DMS 273 (cell line): ENCODE results near the gene SLC31A1.
"Not testable (repeated sequence)": the region's sequence is repeated elsewhere in the genome, so short reads cannot be mapped to it uniquely, and the experiment has no call there.

Source experiments
- DNase-seq: peaks from one replicate; lab custom pipeline; 2025; ENCODE audit not compliant: unreplicated experiment; lab: John Stamatoyannopoulos, UW

The SLC31A1 gene

DNA sequence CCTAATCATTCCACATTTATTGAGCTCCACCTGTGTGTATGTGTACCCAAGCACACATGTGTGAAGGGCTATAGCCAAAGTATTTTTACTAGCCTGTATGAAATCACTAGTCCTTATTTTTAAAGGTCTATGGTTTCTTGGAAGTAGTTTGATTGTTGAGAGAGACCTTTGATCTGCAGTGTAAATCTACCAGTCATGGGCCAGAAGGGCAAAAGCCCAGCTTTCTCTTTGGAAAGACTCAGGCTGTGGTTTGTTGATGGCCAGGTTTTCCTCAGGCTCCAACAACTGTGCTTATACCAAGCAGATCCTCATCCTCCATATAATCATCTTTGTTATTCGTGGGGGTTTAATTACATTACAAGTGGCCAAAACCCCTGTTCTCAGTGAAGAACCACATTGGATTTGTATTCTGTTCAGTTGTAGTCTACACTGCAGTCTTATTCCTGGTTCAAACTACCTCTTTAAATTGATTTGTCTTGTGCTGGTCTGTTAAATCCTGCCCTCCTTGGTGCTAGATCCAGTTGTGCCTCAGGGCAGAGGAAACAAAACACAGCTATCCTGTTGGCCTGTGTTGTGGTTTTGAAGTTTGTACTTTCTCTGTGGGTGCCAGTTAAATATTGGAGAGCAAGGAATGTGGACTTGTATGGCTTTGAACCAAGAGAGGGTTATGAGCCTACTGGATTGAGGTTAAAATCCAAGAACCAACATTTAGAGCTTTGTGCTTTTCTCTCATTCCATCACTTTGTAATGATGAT lies 40.8 kb downstream of the SLC31A1 start:
- no peak for DNase-seq

DNA sequence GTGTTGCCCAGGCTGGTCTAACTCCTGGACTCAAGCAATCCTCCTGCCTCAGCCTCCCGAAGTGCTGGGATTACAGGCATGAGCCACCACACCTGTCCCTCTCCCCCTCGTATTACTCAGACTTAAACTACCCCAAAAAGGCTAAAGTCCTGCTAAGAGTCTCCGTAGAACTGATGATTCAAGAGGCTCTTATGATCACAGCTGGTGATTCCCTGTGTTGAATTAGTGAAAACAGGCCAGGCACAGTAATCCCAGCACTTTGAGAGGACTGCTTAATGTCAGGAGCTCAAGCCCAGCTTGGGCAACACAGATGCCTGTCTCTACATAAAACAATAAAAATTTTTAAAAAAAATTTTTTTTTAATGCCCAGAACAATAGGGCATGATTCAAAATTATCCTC lies 44.8 kb downstream of the SLC31A1 start:
- no peak for DNase-seq

DNA sequence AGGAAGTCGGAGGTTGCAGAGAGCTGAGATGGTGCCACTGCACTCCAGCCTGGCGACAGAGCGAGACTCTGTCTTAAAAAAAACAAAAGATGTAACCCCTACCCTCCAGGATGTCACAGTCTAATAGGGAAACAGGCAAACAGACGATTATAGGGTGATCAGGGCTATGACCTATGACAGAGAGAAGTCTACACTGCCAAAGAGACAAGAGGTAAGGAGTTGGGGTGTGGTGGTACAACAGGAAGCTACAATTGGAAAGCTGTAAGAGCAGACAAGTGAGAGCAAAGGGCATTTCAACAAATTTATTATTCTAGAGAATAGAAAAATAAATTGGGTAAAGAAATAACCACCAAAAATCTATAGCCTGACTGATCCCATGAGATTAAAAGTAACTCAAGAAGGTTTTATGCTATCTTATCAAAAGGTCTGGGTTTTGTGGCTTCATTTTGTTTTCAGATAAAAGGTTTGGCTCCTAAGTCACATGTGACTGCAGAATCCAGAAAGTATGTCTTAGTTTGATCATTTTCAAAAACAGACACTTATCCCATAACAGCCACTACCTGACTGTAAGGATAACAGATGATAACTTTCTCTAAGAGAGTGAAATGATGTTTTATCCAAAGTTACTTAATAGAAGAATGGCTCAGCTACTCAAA lies 46.7 kb downstream of the SLC31A1 start:
- no peak for DNase-seq

DNA sequence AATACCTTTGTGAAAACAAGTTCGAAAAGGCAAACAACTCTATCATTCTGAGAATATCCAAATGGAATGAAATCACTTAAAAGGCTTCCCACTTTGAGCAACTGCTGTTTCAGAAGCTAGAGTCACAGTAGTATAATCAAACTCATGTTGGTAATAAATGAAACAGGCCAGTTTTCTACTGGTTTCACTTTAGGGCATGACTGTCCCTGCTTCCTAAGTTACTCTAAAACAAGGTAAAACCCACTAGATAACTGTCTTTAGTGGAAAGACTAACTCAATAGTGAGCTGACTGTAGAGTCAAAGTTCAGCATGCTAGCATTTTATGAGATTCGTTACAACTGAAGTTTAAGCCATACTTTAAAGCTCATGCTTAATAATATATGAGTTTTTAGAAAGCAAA lies 48.0 kb downstream of the SLC31A1 start:
- DNase-seq, result no peak

DNA sequence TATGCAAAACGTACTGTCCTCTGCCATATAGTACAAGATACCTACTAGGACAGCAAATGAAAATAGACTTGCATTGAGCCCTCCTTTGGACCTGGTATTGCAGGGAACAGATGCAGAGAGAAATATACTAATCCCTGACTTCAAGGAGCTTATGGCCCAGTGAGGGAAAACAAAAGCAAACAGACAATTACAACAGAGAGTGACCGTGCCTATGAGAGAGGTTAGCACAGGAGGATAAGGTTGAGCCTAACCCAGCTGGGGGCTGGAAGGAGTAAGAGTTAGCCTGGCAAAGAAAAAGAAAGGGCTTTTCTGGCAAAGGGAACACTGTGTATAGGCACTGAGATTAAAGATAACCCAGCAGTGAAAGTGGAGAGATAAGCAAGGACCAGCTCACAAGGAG lies 48.5 kb downstream of the SLC31A1 start:
- DNase-seq, result no peak

DNA sequence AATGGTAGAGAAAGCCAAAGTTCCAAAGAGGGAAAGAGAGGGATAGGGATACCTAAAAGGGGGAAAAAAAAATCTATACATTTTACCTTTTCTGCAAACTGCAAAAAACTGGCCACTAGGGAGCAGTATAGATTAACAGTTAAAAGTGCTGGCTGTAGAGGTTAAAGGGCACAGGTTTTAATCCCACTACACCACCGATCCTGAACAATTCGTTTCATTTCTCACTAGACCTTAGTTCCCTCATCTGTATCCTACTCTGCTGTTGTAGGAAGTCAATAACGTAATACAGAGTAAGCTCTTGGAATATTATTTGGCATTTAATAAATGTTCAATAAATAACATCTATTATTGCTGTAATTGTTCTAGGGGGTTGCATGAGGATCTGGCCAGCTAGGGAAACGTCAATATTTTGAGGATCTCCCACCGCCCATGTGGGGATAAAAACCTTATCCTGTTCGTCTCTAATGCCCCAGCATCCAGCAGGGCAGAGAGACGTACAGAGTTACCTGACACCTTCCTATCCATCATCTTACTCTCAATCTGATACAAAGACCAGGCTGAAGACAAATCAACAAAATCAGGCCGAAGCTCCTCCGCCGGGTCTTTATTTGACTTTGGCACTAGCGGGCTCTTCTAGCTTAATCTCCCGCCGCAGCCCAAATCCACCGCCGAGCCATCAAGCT lies 53.3 kb downstream of the SLC31A1 start:
- peak; percentile 81 for DNase-seq

DNA sequence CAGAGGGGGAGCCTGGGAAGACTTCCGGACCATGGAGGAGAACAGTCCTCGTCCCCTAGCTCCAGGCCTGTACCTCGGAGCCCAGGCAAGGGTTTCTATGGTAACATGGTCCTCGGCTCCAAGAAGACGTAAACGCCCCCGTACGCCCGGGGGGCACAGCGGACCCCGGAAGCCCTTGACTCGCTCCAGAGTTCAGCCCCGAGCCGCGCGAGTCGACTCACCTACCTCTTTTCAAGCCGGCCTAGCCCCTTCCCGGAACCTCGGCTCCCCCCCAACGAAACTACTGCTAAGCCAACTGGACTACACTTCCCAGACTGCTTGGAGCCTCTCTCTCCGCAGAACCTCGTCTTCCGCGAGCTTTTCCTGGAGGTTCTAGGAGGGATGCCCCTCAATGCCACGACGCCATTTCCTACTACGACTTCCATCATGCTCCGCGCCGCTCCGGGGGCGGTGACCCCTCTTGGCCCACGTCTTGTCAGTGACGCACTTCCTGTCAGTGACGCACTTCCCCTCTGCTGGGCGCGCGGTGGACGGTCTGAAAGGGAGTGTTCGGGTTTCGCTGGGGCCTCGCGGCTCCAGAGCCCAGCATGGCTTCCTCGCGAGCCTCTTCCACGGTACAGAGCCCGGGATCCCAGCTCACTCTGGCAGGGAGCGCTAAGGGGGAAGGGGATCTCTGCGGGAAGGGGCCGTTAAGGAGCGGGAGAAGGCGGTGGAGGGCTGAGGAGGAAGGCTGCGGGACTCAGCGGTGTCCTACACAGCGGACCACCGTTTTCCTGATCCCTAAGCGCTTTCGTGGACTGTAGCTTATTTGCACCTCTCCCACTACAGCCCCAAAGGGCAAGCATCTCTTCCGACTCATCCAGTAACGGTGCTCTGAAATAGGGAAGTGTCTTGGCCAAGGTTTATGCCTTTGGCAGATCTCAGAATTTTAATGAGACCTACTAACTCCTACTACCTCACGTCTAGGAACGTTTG lies 54.1 kb downstream of the SLC31A1 start, which contains the start of the genes CDC26 and PRPF4:
TSS of gene CDC26 (minus strand) at position 416 of the 975 bp plus-strand sequence. CDS start 3,065 bp downstream, outside the sequence.
TSS of gene PRPF4 (plus strand) at position 502 of the 975 bp plus-strand sequence. CDS start at position 588, 86 bp downstream.
- DNase-seq, result peak; percentile 99

DNA sequence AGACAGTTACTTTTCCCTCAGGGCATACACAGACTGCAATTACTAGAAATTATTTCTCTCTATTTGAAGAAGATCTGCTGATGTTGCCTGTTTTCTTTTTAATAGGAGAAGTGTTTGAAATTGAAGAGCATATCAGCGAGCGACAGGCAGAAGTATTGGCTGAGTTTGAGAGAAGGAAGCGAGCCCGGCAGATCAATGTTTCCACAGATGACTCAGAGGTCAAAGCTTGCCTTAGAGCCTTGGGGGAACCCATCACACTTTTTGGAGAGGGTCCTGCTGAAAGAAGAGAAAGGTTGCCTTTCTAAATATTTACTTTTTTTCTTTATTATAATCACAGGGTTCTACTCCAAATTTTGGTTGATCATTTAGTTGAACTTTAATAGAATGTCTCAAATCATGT lies 57.5 kb downstream of the SLC31A1 start:
- DNase-seq, result no peak

DNA sequence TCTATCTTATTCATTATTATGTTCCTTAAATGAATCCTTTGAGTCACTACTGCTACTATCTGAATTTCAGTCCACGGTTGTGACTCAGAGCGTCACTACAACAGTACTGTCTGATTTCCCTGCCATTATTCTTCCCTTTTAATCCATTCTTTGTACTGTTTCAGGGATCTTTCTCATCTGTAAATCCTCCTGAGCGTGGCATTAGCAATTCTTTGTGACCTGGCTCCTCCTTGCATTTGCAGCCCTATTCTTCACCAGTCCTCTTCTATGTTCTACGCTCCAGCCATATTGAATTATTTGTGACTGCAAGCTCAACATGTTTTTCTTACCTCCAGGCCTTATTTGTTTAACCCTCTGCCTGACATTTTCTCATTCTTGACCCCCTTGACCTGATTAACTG lies 60.0 kb downstream of the SLC31A1 start:
- no peak for DNase-seq

DNA sequence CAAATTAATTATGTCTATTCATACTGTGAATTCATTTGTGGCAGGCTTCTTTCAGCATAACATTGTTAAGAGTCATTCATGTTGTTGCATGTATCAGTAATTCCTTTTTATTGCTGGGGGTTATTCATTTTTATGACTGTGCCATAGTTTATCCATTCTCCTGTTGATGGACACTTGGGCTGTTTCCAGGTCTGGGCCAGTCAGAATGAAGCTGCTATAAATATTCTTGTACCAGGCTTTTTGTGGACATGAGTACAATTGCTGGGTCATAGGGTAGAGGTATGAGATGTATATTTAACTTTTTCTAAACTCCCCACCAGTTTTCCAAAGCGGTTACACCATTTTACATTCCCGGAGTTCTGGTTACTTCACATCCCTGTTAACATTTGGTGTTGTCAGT lies 67.7 kb downstream of the SLC31A1 start:
- no peak for DNase-seq

DNA sequence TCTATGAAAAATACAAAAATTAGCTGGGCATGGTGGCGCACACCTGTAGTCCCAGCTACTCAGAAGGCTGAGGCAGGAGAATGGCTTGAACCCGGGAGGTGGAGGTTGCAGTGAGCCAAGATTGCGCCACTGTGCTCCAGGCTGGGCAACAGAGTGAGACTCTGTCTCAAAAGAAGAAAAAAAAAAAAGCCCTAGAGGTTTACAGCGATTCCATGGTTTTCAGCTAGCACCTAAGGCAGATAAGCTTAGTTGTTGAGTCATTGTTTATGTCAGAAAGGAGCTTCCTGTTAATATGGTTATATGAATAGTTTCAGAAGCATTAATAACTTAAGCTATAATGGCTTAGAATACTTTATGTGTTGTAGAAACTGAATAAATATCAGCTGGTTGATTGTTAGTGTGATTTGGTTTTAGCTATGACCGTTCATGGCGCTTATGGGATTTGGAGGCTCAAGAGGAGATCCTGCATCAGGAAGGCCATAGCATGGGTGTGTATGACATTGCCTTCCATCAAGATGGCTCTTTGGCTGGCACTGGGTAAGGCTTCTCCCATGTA lies 68.8 kb downstream of the SLC31A1 start:
- no peak for DNase-seq

DNA sequence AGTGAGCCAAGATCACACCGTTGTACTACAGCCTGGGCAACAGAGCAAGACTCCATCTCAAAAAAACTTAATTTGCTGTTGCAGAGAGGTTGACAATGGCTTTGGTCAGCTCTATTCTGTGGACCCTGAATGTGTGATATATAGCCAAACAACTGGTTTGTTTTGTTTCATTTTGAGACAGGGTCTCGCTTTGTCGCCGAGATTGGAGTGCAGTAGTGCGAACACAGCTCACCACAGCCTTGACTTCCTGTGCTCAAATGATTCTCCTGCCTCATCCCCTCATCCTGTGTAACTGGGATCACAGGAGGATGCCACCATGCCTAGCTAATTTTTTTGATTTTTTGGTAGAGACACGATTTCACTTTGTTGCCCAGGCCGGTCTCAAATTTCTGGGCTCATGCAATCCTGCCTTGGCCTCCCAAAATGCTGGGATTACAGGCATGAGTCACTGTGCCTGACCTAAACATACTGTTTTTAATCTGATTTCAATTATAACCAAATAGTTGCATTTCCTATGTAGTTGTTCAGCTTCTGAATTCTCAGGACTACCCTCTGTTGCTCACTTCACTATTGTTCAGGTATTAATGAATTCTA lies 72.0 kb downstream of the SLC31A1 start:
- DNase-seq, result no peak

DNA sequence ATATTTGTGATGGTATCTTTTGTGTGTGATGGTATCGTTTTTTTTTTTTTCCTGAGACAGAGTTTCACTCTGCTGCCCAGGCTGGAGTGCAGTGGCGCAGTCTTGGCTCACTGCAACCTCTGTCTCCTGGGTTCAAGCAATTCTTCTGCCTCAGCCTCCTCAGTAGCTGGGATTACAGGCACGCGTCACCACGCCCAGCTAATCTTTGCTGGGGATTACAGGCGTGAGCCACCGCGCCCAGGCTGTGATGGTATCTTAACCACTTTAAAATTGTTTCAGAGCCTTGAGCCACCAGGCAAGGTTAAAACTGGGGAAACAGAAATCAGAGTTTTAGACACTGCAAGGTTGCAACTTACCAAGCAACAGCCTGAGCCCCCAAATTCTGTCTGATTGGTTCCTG lies 74.9 kb downstream of the SLC31A1 start:
- DNase-seq, result not testable (repeated sequence)

DNA sequence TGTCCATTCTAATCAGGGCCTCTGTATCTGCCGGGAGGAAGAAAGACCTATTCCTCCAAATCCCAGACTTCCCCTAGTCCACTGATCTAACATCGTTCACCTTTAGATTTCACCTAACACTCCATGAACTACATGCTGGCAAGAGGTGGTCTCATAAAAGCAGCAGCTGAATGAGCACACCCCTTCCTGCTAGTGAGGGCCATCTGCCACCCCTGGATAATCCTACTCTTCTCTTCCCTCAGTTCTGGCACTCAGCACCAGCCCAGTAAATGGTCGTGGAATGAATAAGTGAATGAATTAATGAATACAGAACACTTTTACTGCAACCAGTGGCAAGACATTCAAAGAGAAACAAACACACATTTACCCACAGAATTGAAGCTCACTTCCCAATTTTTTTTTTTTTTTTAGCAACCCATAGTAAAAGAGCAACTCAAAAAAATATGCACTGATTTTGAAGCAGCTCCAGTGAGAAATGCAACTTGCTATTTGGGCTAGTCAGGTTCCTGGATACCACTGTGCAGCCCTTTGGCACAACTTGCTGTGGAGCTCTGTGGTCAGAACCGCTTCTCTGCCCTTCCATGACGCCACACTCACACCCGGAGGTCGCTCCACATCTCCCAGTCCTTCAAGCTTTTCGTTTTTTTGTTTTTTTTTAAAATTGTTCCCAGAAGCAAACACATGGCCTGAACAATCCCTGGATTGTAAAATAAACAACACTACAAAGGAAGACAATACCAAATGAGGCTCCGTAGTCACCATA lies 75.6 kb downstream of the SLC31A1 start:
- peak; percentile 62 for DNase-seq

DNA sequence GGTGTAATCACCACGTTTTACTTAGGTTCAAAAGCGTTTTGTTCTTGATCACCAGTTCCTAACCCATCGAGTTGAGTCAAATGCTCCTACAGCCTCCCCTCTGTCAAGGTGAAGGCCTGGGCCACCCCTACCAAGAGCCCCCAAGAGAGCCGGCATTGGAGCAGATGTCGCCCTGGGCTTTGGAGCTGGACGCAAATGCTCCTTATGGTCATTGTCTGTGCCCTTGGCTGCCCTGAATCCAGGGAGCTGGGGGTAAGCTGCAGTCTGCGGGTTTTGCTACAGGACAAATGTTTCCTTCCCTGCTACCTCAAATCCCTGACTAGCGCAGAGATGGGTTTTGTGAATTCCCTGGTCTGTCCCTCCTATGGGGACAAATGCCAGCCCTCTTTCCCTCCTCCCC lies 77.0 kb downstream of the SLC31A1 start:
- DNase-seq, result no peak

DNA sequence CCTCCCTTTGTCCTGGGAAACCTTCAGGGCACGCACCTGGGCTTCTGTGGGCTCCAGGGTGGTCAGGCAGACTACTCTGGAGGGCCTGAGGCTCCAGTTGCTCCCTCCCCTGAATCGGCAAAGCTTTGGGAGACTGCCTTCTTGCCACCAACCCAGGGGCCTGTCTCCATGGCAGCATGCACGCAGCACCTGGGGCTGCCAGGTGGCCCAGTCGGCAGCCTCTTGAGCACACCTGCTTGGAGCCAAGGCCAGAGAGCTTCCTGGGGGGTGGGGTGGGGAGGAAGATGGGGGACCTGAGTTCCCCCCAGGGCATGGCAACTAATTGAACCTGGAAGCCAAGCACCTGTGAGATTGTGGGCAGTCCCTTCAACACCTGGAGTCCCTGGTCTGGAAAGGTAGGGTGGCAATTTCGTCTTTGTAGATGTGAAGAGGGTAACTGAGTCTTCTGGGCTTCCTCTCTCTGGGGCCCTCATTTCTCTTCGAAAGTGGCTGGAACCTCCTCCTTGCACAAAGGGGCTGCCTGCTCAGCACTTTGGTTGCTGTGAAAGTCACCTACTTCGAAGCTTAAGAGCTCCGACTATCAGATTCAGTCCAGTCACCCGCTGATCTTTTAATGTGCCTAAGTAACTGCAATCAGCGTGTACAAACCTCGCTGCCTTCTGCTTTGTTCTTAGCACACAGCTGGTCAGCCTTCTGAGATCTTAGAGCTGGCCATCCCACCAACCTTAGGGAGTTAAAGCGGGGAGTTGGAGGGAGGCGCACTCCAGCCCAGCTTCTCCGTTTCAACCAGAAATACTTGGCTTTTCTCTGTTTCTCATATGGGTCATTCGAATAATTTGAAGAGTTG lies 77.8 kb downstream of the SLC31A1 start:
- DNase-seq, result no peak

DNA sequence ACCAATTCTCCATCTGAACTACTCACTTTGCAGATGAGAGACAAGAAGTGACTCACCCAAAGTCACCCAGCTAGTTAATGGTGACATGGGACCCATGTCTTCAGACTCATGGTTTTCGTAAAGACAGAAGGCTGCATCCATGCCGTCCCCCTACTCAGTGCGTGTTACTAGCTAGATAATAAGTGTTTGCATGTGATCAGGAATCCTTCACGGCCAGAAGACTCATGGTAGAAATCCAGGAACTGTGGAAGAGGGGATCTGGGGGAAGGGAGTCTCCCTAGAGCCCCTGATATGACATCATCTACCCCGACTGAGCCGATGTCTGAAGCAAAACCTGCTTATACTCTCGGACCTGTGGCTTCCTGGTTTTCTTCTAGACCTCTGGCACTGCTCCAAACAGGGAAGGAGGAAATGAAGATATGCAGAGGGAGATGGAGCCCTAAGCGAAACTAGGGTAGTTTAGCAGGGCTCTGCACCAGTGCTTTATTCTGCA lies 78.5 kb downstream of the SLC31A1 start:
- peak; percentile 22 for DNase-seq

DNA sequence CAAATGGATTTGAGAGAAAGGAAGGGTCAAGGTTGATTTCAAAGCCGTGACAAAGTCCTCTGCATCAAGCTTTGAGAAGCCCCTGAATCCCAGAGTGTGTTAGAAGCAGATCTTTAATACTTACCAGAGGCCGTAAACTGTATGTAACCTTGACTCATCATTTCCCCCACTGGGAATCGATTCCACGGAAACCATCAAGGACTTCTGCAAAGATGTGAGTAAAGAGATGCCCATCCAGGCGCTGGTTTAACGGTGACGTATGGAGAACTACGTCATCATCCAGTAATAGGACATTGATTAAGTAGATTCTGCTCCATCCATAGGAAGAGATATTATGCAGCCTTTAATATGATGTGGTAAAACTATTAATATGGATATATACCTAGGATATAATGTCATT lies 80.2 kb downstream of the SLC31A1 start:
- no peak for DNase-seq
